HCT116 (cell line): Measurements from ENCODE around the gene CENPV.

Experiments
- CEBPB ChIP-seq: IDR thresholded peaks from 2 replicates; pipeline ENCODE4 v1.6.1; 2012; ENCODE audit warnings: low read depth
- ELF1 ChIP-seq: IDR thresholded peaks from 2 replicates; pipeline ENCODE4 v1.6.1; 2012; ENCODE audit warnings: low read depth, borderline replicate concordance
- POLR2A ChIP-seq: IDR thresholded peaks from 2 replicates; pipeline ENCODE4 v1.7.0; 2011; ENCODE audit warnings: borderline replicate concordance; ENCODE audit not compliant: insufficient read depth, insufficient read length; ENCODE audit errors: extremely low read depth
- POLR2AphosphoS5 ChIP-seq: IDR thresholded peaks from 2 replicates; pipeline ENCODE4 v1.6.1; 2011; ENCODE audit warnings: mild to moderate bottlenecking, low read depth, low read length, moderate library complexity
- ZFX ChIP-seq: fragments of 450-650 bp; IDR thresholded peaks from 2 replicates; pipeline ENCODE4 v1.6.1; 2017
- TF ChIP-seq, protein P1 (sequence below), 3 experiments: fragments of 200-600 bp in 1 of 3; sonication (generic) in 1 of 3; IDR thresholded peaks in 2 of 3; conservative IDR thresholded peaks in 1 of 3; 2 replicates each; pipeline ENCODE4 v1.5.1; 2012 to 2017; ENCODE audit warnings: low read depth in 2 of 3, low read length in 2 of 3, antibody characterized with exemption in 1 of 3, borderline replicate concordance in 1 of 3, control low read depth in 1 of 3, mild to moderate bottlenecking in 1 of 3, mixed read lengths in 1 of 3, mixed run types in 1 of 3, moderate library complexity in 1 of 3; ENCODE audit not compliant: insufficient read depth in 1 of 3

DNA sequence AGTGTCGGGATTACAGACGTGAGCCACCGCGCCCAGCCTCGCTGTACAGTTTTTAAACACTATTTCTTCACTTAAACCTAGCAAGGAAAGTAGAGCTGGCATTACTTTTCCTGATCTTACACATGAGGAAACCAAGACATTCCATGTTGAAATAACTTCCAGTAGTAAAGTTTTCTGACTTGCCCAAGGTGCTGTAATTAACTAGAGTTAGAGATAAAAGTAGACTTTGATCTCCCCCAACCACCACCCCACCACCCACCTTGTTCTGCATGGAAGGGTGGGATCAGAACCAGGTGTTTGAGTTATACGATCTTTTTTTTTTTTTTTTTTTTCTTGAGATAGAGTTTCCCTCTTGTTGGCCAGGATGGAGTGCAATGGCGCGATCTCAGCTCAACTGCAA is 47.1 kb downstream of the CENPV start:
- TF ChIP-seq, protein P1, sequence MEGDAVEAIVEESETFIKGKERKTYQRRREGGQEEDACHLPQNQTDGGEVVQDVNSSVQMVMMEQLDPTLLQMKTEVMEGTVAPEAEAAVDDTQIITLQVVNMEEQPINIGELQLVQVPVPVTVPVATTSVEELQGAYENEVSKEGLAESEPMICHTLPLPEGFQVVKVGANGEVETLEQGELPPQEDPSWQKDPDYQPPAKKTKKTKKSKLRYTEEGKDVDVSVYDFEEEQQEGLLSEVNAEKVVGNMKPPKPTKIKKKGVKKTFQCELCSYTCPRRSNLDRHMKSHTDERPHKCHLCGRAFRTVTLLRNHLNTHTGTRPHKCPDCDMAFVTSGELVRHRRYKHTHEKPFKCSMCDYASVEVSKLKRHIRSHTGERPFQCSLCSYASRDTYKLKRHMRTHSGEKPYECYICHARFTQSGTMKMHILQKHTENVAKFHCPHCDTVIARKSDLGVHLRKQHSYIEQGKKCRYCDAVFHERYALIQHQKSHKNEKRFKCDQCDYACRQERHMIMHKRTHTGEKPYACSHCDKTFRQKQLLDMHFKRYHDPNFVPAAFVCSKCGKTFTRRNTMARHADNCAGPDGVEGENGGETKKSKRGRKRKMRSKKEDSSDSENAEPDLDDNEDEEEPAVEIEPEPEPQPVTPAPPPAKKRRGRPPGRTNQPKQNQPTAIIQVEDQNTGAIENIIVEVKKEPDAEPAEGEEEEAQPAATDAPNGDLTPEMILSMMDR (IDR thresholded peaks at IDR 0.05 in 2 of 3, conservative IDR thresholded peaks at IDR 0.05 in 1 of 3; ENCODE audit: borderline replicate concordance in 1 of 3, insufficient read depth in 1 of 3, low read depth in 2 of 3, low read length in 2 of 3): no peak
- no peak for TF ChIP-seq CEBPB
- TF ChIP-seq POLR2AphosphoS5: no peak
- no peak for TF ChIP-seq POLR2A
- no peak for TF ChIP-seq ZFX
- no peak for TF ChIP-seq ELF1
